GM19397 (cell line): ENCODE measurements around the gene SAMD4B.
"Not testable (repeated sequence)": the region's sequence is repeated elsewhere in the genome, so short reads cannot be mapped to it uniquely, and the experiment has no call there.

Source experiments
- ATAC-seq: cut with Tn5 transposase; IDR thresholded peaks from one replicate; pipeline ENCODE4 v1.9.1; 2021; ENCODE audit warnings: mild to moderate bottlenecking, moderate library complexity; ENCODE audit not compliant: unreplicated experiment

The SAMD4B gene

GRCh38 chr19:39363901-39364457 is 21.8 kb downstream of the SAMD4B start:
- ATAC-seq, result no peak

GRCh38 chr19:39365531-39365930 is 23.3 kb downstream of the SAMD4B start:
- no peak for ATAC-seq

- ATAC-seq, result no peak
Observed at GRCh38 chr19:39369200-39369599, 27.0 kb downstream of the SAMD4B start.

DNA sequence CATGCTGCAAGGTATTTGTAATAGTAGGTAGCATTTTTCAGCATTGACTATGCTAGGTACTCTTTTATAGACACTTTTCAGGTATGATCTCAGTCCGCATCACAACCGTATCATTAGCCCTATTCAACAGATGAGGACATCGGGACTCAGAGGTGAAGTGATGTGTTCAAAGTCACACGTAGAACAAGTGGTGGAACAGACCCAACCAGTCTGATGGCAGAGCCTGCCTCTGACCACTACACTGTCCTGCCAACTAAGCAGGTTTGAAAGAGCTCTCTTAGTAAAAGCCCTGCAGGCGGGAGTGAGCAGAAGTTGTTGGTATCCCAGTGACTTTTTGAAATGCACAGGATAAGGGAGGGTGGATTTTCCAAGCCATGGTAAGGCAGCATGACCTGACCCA is 28.5 kb downstream of the SAMD4B start:
- ATAC-seq, result no peak

GRCh38 chr19:39372047-39372802 is 30.0 kb downstream of the SAMD4B start:
- ATAC-seq, result no peak

DNA sequence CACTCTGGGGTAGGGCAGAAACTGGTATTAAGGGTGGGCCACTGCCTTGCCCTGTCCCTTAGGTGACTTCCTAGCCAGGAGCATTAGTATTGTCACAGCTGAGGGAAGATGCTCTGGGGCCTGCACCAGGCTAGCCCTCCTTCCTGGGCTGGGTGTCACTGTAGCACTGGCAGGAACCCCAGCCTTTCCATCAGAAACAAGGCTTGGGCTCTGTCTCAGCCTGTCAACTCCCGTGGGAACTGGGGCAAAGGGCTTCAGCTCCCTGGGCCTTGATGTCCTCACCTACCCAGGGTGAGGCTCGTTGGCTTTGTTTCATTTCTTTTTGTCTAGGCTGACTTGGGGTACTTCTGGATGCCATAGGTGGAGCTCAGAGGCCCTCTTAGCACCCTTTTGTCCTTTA is 30.7 kb downstream of the SAMD4B start:
- no peak for ATAC-seq

- ATAC-seq, result no peak
Observed at GRCh38 chr19:39375929-39376328, 33.7 kb downstream of the SAMD4B start.

GRCh38 chr19:39377373-39378362 is 35.4 kb downstream of the SAMD4B start:
- ATAC-seq, result no peak

- not testable (repeated sequence) for ATAC-seq
Observed at GRCh38 chr19:39379366-39379765, 37.1 kb downstream of the SAMD4B start.

DNA sequence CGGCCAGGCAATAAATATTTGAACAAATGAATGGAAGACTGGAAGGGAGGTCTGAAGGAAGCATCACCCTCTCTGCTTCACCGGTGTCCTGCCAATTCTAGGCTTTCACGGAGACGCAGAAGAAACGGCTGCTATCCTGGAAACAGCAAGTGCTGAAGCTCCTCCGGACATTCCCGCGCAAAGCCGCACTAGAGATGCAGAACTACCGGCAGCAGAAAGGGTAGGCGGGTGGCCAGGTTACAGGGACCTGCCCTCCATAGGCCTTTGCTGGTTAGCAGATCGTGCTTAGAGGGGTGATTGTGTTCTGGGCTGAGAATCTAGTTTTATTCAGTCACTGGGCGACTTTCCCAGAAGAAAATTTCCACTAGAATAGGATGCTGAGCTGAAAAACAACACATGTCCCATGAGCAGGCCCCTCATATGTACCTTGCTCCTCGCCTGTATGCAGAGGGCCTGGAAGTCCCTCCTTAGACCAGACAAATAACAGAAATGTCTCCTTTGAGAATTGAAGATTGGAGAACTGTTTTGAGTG is 37.7 kb downstream of the SAMD4B start:
- no peak for ATAC-seq

DNA sequence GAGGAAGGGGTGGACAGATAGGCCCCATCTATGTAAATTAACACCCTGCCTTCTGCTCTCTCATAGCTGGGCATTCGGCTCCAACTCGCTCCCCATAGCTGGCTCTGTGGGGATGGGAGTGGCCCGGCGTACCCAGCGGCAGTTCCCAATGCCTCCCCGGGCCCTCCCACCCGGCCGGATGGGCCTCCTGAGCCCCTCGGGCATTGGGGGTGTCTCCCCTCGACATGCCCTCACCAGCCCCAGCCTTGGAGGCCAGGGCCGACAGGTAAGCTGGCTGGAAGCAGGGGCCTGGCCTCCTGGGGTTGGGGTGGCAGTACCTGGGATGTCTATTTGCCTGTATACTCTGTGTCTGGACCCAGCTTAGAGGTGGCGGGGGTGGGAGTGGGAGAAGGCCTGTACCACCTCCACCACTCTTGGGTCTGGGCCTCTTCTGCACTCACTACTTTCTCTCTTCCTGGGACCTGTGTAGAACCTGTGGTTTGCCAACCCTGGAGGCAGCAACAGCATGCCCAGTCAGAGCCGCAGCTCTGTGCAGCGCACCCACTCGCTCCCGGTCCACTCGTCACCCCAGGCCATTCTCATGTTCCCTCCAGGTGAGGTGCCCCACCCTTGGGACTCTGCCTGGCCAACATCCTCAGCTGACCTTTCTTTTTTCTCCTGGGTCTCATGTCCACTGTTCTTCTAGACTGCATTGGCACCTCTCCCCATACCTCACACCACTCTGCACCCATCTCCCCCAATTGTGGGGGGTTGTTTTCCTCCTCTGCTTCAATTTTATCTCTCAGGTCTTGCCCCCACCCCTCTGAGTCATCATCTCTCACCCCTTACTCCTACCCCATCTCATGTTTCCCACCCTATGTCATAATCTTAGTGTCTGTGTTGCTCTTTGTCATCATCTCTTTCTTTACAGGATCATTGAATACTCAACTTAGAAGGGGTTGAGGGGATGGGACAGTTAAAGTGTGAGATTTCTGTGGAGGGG is 38.6 kb downstream of the SAMD4B start:
- no peak for ATAC-seq

DNA sequence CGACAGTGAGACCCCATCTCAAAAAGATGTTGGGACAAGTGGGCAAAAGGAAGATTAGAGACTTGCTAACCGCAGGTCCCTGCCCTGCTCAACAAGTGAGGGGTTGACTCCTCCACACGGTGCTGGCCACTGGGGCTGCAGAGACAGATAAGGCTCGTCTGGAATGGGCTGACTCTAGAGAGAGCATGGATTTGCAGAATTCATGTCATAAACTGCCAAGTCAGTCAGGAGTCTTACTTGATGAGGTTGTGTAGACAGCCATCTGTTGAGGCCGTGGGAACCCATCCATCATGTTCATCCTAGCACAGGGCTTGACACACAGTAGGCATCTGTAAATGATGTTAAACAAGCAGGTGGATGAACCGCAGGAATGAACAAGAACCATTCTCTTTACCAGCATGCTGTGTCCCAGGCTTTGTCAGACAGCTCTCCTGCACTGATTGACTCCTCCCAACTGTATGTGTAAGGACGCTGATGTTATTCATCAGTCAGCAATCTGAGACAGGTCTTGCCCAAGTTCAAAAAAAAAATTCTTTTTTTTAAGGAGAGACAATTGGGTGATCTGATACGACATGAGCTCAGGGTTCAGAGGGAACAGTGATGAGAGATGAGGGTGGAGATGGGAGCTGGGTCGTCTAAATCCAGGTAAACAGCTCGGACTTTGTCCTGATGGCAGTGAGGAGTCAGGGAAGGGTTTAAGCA is 39.8 kb downstream of the SAMD4B start:
- no peak for ATAC-seq

DNA sequence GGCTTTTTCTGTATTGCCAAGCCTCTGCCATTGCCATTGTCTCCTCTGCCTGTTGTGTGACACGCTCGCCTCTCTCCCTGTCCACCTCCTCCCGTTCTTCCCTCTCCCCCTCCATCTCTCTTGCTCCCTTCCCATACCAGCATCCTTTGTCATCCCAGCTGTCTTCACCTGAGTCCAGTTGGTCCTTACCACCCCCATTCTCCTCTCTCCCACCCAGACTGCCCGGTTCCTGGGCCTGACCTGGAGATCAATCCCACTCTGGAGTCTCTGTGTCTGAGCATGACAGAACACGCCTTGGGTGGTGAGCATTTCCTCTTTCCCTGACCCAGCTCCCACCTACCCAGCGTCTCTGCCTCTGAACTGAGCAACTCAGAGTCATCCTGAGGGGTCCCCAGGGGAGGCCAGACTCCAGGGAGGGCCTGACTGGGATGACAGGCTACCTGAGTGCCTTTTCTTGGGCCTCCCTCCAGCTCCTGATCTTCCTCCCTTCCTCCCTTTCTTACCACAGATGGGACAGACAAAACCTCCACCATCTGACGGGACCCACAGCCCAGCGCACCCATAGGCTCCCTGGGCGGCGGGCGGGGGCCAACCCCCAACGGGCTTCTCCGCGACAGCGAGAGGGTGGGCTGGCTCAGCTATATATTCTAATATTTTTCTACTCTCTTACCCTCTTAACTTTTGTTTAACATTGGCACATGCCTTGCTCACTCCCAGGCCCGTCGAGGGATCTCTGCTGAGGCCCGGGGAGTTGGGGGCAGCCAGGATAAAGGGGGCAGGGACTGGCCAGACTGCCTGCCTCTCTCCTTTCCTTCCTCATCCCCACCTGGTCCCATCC is 41.0 kb downstream of the SAMD4B start:
- no peak for ATAC-seq

GRCh38 chr19:39384839-39385568 is 42.8 kb downstream of the SAMD4B start:
- ATAC-seq, result no peak

GRCh38 chr19:39385629-39386411 is 43.6 kb downstream of the SAMD4B start:
- ATAC-seq, result no peak

DNA sequence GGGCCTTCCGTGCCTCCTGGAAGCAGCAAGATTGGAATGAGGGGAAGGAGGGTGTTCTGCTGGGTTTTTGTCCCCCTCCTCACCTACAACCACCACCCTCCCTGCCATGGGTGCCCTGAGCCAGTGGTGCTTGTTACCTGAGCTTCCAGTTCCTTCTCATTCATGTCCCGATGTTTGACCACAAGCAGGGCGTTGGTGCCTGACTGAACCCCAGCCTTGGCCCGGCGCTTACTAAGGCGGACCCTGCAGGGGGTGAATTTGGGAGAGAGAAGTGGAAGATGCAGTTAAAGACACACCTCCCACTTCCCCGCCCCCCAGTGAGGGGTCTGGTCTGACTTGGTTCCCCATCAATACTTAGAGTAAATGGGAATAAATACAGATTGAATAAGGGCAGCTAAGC is 44.3 kb downstream of the SAMD4B start:
- ATAC-seq, result no peak

DNA sequence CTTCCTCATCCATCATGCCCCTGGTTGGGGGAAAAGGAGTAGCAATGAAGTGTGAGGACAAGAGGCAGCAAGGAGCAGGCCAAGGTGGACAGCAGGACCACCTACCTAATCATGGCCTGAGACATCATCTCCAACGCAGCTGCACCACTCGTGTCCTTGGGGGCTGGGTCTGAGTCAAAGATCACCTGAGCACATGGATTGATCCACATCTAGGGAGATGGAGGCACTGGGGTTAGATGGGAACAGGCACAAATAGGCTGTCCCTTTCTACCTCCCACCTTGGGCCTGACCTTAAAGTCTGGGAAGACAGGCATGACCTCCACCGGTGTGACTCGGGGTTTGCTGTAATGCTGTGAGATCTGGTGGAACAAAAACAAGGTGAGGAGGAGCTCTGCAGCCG is 46.4 kb downstream of the SAMD4B start:
- no peak for ATAC-seq
